Neural progenitor cell (in vitro differentiated cells): ENCODE data around the gene DENND5A. TPM values are rescaled to one million over a fixed set of nuclear protein-coding genes. Genes with fewer than 3 reads are reported as not detected.
"Not testable (repeated sequence)": the region's sequence is repeated elsewhere in the genome, so short reads cannot be mapped to it uniquely, and the experiment has no call there.

Source experiments
- DNase-seq: peaks from one replicate; pipeline ENCODE4 v3.0.0-alpha.2; 2016; ENCODE audit warnings: low spot score
- H2AFZ ChIP-seq: fragments of 200-600 bp; sonication (generic); replicated peaks from 2 replicates; pipeline ENCODE4 v1.6.1; 2016; ENCODE audit warnings: antibody characterized with exemption
- H3F3A ChIP-seq: fragments of 200-600 bp; sonication (generic); 2 replicates; pipeline ENCODE4 v1.6.1; 2016; ENCODE audit warnings: antibody characterized with exemption, low read depth
- H3K27ac ChIP-seq: fragments of 200-600 bp; sonication (generic); 2 replicates; pipeline ENCODE4 v1.5.1; 2016; ENCODE audit warnings: mild to moderate bottlenecking
- H3K27me3 ChIP-seq: fragments of 200-600 bp; sonication (generic); 2 replicates; pipeline ENCODE4 v1.6.1; 2016; ENCODE audit warnings: mild to moderate bottlenecking, moderate library complexity
- H3K36me3 ChIP-seq: fragments of 200-600 bp; sonication (generic); 2 replicates; pipeline ENCODE4 v1.5.1; 2016
- H3K4me1 ChIP-seq: fragments of 200-600 bp; sonication (generic); 2 replicates; pipeline ENCODE4 v1.6.1; 2016; ENCODE audit warnings: mixed run types
- H3K4me2 ChIP-seq: fragments of 200-600 bp; sonication (generic); 2 replicates; pipeline ENCODE4 v1.6.1; 2016
- H3K4me3 ChIP-seq: fragments of 200-600 bp; sonication (generic); 2 replicates; pipeline ENCODE4 v1.5.1; 2016
- H3K79me2 ChIP-seq: fragments of 200-600 bp; sonication (generic); 2 replicates; pipeline ENCODE4 v1.6.1; 2016; ENCODE audit warnings: low read depth
- H3K9ac ChIP-seq: fragments of 200-600 bp; sonication (generic); 2 replicates; pipeline ENCODE4 v1.6.1; 2016
- H3K9me3 ChIP-seq: fragments of 200-600 bp; sonication (generic); 2 replicates; pipeline ENCODE4 v1.5.1; 2016; ENCODE audit warnings: low read depth
- H4K20me1 ChIP-seq: fragments of 200-600 bp; sonication (generic); 2 replicates; pipeline ENCODE4 v1.6.1; 2016; ENCODE audit warnings: low read depth
- H3K27ac Mint-ChIP-seq: 3 replicates; pipeline ENCODE4 v1.8.0; 2021; ENCODE audit warnings: mixed read lengths
- H3K27me3 Mint-ChIP-seq: 2 replicates; pipeline ENCODE4 v1.8.0; 2022; ENCODE audit warnings: low read depth, mild to moderate bottlenecking, inconsistent platforms, moderate library complexity, mixed read lengths; ENCODE audit not compliant: insufficient read depth
- H3K36me3 Mint-ChIP-seq: 3 replicates; pipeline ENCODE4 v1.8.0; 2021; ENCODE audit warnings: mixed read lengths
- H3K4me1 Mint-ChIP-seq: 3 replicates; pipeline ENCODE4 v1.8.0; 2021; ENCODE audit warnings: mixed read lengths
- H3K4me3 Mint-ChIP-seq: 3 replicates; pipeline ENCODE4 v1.8.0; 2021; ENCODE audit warnings: mild to moderate bottlenecking, moderate library complexity, mixed read lengths
- H3K9me3 Mint-ChIP-seq: 3 replicates; pipeline ENCODE4 v1.8.0; 2020; ENCODE audit warnings: mixed read lengths
- CTCF ChIP-seq: fragments of 200-600 bp; sonication (generic); IDR thresholded peaks from 2 replicates; pipeline ENCODE4 v1.5.1; 2017; ENCODE audit warnings: antibody characterized with exemption, mild to moderate bottlenecking
- EZH2 ChIP-seq: fragments of 200-600 bp; sonication (generic); IDR thresholded peaks from 2 replicates; pipeline ENCODE4 v1.6.1; 2017; ENCODE audit warnings: antibody characterized with exemption, mild to moderate bottlenecking, moderate library complexity
- EZH2phosphoT487 ChIP-seq: fragments of 200-600 bp; sonication (generic); IDR thresholded peaks from 2 replicates; pipeline ENCODE4 v1.6.1; 2017; ENCODE audit warnings: antibody characterized with exemption
- total RNA-seq: library from RNA; depleted of rRNA; stranded (reverse); fragments of >200 nt; gene quantifications from 2 replicates; pipeline ENCODE4 v1.2.3, GENCODE V29; 2015; ENCODE audit warnings: low replicate concordance

The DENND5A gene
- total RNA-seq, 1 donor from 2014 or later: 142 TPM

DNA sequence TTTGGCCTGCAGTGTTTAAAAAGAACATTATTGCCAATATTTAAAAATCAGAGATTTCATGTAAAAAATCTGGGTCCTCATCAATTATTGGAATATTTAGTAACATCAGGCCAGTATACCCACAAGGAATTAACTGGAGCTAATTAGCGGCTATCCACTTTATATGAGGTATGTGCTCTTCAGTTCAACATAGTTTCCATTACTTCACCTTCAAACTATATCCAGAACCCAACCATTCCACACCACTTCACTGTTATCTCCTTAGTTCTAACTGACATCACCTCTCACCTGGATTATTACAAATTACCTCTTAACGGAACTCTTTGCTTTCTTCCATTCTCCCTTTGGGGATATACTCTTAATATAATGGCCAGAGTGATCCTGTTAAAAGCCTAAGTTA lies 64.7 kb downstream of the DENND5A start:
- peaks cover 23% of the 10 kb centered on the region for H4K20me1 ChIP-seq
- TF ChIP-seq EZH2 (no peak), CTCF (no peak), EZH2phosphoT487 (no peak)
- peaks cover 20% of the 10 kb centered on the region for H3K36me3 Mint-ChIP-seq
- no peak overlapping the region for H3K27ac ChIP-seq
- H2AFZ ChIP-seq: no peak overlapping the region
- H3K9me3 ChIP-seq: no peaks in the 10 kb centered on the region
- H3K27me3 ChIP-seq: no peaks in the 10 kb centered on the region
- no peaks in the 10 kb centered on the region for H3K4me1 Mint-ChIP-seq
- peaks cover 8% of the 10 kb centered on the region for H3F3A ChIP-seq
- no peaks in the 10 kb centered on the region for H3K9me3 Mint-ChIP-seq
- no peak for DNase-seq
- H3K9ac ChIP-seq: no peak overlapping the region
- H3K4me3 Mint-ChIP-seq: no peak overlapping the region
- no peak overlapping the region for H3K27ac Mint-ChIP-seq
- H3K27me3 Mint-ChIP-seq: no peaks in the 10 kb centered on the region
- no peaks in the 10 kb centered on the region for H3K36me3 ChIP-seq
- no peaks in the 10 kb centered on the region for H3K4me1 ChIP-seq
- no peak overlapping the region for H3K4me2 ChIP-seq
- no peak overlapping the region for H3K4me3 ChIP-seq
- H3K79me2 ChIP-seq: peaks cover 64% of the 10 kb centered on the region

- Histone ChIP-seq H3K4me3 (no peak overlapping the region), H3K4me2 (no peak overlapping the region), H3K9ac (no peak overlapping the region), H3K27ac (no peak overlapping the region), H3K9me3 (no peaks in the 10 kb centered on the region), H4K20me1 (peaks cover under 1% of the 10 kb centered on the region), H3K79me2 (peaks cover 14% of the 10 kb centered on the region), H3K4me1 (no peaks in the 10 kb centered on the region), H3K27me3 (no peaks in the 10 kb centered on the region), H2AFZ (no peak overlapping the region), H3K36me3 (peaks cover 24% of the 10 kb centered on the region), H3F3A (peaks cover 8% of the 10 kb centered on the region)
- no peak overlapping the region for H3K27ac Mint-ChIP-seq
- H3K4me1 Mint-ChIP-seq: no peaks in the 10 kb centered on the region
- DNase-seq: no peak
- H3K4me3 Mint-ChIP-seq: no peak overlapping the region
- peaks cover 27% of the 10 kb centered on the region for H3K9me3 Mint-ChIP-seq
- TF ChIP-seq EZH2 (no peak), EZH2phosphoT487 (no peak), CTCF (no peak)
- no peaks in the 10 kb centered on the region for H3K27me3 Mint-ChIP-seq
- peaks cover 53% of the 10 kb centered on the region for H3K36me3 Mint-ChIP-seq
These were observed 71.8 kb downstream of the DENND5A start for GRCh38 chr11:9193316-9193715.

DNA sequence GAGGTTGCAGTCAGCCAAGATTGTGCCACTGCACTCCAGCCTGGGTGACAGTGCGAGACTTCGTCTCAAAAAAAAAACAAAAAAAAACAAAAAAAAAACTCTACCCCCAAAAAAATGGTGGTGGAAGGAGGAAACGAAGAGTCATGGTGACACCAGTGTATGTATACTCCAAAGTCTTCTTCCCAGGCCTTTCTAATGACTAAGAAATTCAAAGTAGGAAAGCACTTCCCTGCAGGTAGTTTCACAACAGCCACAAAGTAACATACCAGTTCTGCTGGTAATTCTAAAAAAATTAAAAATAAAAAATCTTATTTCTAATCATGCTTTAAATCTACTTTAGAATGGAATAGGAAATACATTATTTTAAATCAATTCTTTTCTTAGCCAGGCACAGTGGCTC lies 72.6 kb downstream of the DENND5A start:
- no peaks in the 10 kb centered on the region for H3K27me3 Mint-ChIP-seq
- H3K4me1 ChIP-seq: peaks cover 5% of the 10 kb centered on the region
- H4K20me1 ChIP-seq: no peaks in the 10 kb centered on the region
- no peaks in the 10 kb centered on the region for H3K4me1 Mint-ChIP-seq
- peaks cover 10% of the 10 kb centered on the region for H3F3A ChIP-seq
- no peak overlapping the region for H3K4me3 ChIP-seq
- no peaks in the 10 kb centered on the region for H3K9me3 ChIP-seq
- H3K36me3 Mint-ChIP-seq: peaks cover 58% of the 10 kb centered on the region
- no peak for TF ChIP-seq CTCF
- no peak for TF ChIP-seq EZH2phosphoT487
- TF ChIP-seq EZH2: no peak
- H2AFZ ChIP-seq: no peak overlapping the region
- H3K27me3 ChIP-seq: no peaks in the 10 kb centered on the region
- peaks cover 28% of the 10 kb centered on the region for H3K9me3 Mint-ChIP-seq
- no peak overlapping the region for H3K27ac ChIP-seq
- H3K4me2 ChIP-seq: no peak overlapping the region
- no peak overlapping the region for H3K9ac ChIP-seq
- no peak overlapping the region for H3K4me3 Mint-ChIP-seq
- H3K36me3 ChIP-seq: peaks cover 24% of the 10 kb centered on the region
- no peak for DNase-seq
- no peak overlapping the region for H3K27ac Mint-ChIP-seq
- peaks cover 6% of the 10 kb centered on the region for H3K79me2 ChIP-seq

GRCh38 chr11:9190326-9191016 lies 74.7 kb downstream of the DENND5A start:
- not testable (repeated sequence) for H3K4me3 ChIP-seq, H3K79me2 ChIP-seq, H3K4me1 Mint-ChIP-seq, H3K27ac ChIP-seq, H4K20me1 ChIP-seq, H3K27me3 Mint-ChIP-seq, H3K4me2 ChIP-seq, H3K9me3 ChIP-seq, H3K27me3 ChIP-seq, H3K4me3 Mint-ChIP-seq, H3K9ac ChIP-seq, H3K27ac Mint-ChIP-seq, DNase-seq, H2AFZ ChIP-seq
- Histone ChIP-seq H3K36me3 (peaks cover 24% of the 10 kb centered on the region), H3K4me1 (peaks cover 13% of the 10 kb centered on the region), H3F3A (peaks cover 10% of the 10 kb centered on the region)
- Mint-ChIP-seq H3K9me3 (peaks cover 28% of the 10 kb centered on the region), H3K36me3 (peaks cover 65% of the 10 kb centered on the region)

GRCh38 chr11:9188860-9189259 lies 76.3 kb downstream of the DENND5A start:
- Histone ChIP-seq H3K4me1 (peaks cover 13% of the 10 kb centered on the region), H3F3A (peaks cover 10% of the 10 kb centered on the region), H3K36me3 (peaks cover 24% of the 10 kb centered on the region)
- not testable (repeated sequence) for H3K9ac ChIP-seq, H3K4me3 Mint-ChIP-seq, H3K27ac Mint-ChIP-seq, H3K4me3 ChIP-seq, H4K20me1 ChIP-seq, H2AFZ ChIP-seq, H3K4me1 Mint-ChIP-seq, DNase-seq, H3K4me2 ChIP-seq, H3K79me2 ChIP-seq, H3K9me3 ChIP-seq, H3K27me3 ChIP-seq, H3K27ac ChIP-seq, H3K27me3 Mint-ChIP-seq
- Mint-ChIP-seq H3K9me3 (peaks cover 27% of the 10 kb centered on the region), H3K36me3 (peaks cover 66% of the 10 kb centered on the region)
